Aorta (tissue), 5 donors: Measurements from ENCODE around the gene S100A2. TPM values are rescaled to one million over a fixed set of nuclear protein-coding genes. Genes with fewer than 3 reads are reported as not detected.
"Not testable (repeated sequence)": the region's sequence is repeated elsewhere in the genome, so short reads cannot be mapped to it uniquely, and the experiment has no call there.

Source experiments
- ATAC-seq: fragments of 200-7000 bp; cut with Tn5 transposase; one replicate; pipeline ENCODE4 v1.9.1; 2022; ENCODE audit warnings: moderate library complexity; ENCODE audit not compliant: low FRiP score
- DNase-seq, 2 donors: peaks; one replicate each; pipeline ENCODE4 v3.0.0-alpha.2; 2020
- H3K27ac ChIP-seq, 2 donors: one replicate each; pipeline ENCODE4 v1.5.1; 2013; ENCODE audit warnings: low read length in 2 of 2, mild to moderate bottlenecking in 2 of 2, moderate library complexity in 2 of 2, control low read depth in 1 of 2, inconsistent platforms in 1 of 2, low read depth in 1 of 2
- H3K27me3 ChIP-seq, 2 donors: one replicate each; pipeline ENCODE4 v1.6.1; 2013; ENCODE audit warnings: control low read depth in 1 of 2, low read length in 1 of 2, mild to moderate bottlenecking in 1 of 2, moderate library complexity in 1 of 2; ENCODE audit not compliant: insufficient read depth in 2 of 2, control insufficient read depth in 1 of 2
- H3K36me3 ChIP-seq, 2 donors: one replicate each; pipeline ENCODE4 v1.6.1; 2013; ENCODE audit warnings: control low read depth in 1 of 2, low read length in 1 of 2, mild to moderate bottlenecking in 1 of 2; ENCODE audit not compliant: insufficient read depth in 2 of 2, control insufficient read depth in 1 of 2
- H3K4me1 ChIP-seq, 2 donors: one replicate each; pipeline ENCODE4 v1.6.1; 2013; ENCODE audit warnings: low read length in 2 of 2, control low read depth in 1 of 2, mild to moderate bottlenecking in 1 of 2, moderate library complexity in 1 of 2; ENCODE audit not compliant: insufficient read depth in 2 of 2, control insufficient read depth in 1 of 2
- H3K4me3 ChIP-seq, 2 donors: one replicate each; pipeline ENCODE4 v1.5.1; 2013; ENCODE audit warnings: low read length in 2 of 2, control low read depth in 1 of 2, mild to moderate bottlenecking in 1 of 2
- H3K9me3 ChIP-seq: one replicate; pipeline ENCODE4 v1.6.1; 2013; ENCODE audit warnings: mild to moderate bottlenecking, low read length; ENCODE audit not compliant: control insufficient read depth
- WGBS, 2 donors: extraction: QIAGEN DNeasy Blood & Tissue Kit; methylation state at CpG; one replicate each; pipeline ENCODE4 v1.1.7; 2013; 5-methylcytosine and 5-hydroxymethylcytosine counted together
- intact Hi-C, 2 donors: fragments of 100-400 bp; cut with DNase I; formaldehyde crosslinking; loops; one replicate each; pipeline versions ENCODE4 v1.14.2 to v1.15.0; 2022
- polyA plus RNA-seq, 2 donors: library from polyadenylated mRNA; stranded (reverse); fragments of 200-250 nt; gene quantifications; one replicate each; pipeline ENCODE4 v1.2.3, GENCODE V29; 2013
- total RNA-seq, 2 donors: library from RNA; stranded (reverse); fragmentation: NEBNext Ultra II Directional; extraction: Animal tissue kit (Norgen Biotek cat#: 25700); gene quantifications; one replicate each; pipeline ENCODE4 v1.2.1, GENCODE V29; 2021
- donor health status: healthy with polysubstance abuse.
- donor health status: Bipolar disorder and iron deficiency.
- donor health status: DM: no; HTN: no; CAD: no.
- donor health status: DM: no; HTN: no; CAD: no.
- donor health status: DM: yes; HTN: yes; CAD: no.

S100A2 gene
- total and polyA plus RNA-seq, 4 donors, result 1.8 to 6.4 (median 2.0) TPM

DNA sequence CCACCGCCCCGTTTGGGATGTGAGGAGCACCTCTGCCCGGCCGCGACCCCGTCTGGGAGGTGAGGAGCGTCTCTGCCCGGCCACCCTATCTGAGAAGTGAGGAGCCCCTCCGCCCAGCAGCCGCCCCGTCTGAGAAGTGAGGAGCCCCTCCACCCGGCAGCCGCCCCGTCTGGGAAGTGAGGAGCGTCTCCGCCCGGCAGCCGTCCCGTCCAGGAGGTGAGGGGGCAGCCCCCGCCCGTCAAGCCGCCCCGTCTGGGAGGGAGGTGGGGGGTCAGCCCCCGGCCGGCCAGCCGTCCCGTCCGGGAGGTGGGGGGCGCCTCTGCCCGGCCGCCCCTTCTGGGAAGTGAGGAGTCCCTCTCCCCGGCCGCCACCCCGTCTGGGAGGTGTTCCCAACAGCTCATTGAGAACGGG, 9.4 kb upstream of the S100A2 start:
- H3K9me3 ChIP-seq, ATAC-seq, H3K27me3 ChIP-seq, DNase-seq, H3K27ac ChIP-seq, H3K36me3 ChIP-seq, H3K4me1 ChIP-seq, H3K4me3 ChIP-seq: not testable (repeated sequence)
- intact Hi-C loops, result loop anchor here in 1 of 2 donors (10.0 kb wide), 1 partner anchor 100 kb away; the partner anchor contains the start of genes ILF2 and NPR1
- WGBS, 2 donors, result 93 to 96% methylated on average over 24 to 35 of the region's 35 CpGs

DNA sequence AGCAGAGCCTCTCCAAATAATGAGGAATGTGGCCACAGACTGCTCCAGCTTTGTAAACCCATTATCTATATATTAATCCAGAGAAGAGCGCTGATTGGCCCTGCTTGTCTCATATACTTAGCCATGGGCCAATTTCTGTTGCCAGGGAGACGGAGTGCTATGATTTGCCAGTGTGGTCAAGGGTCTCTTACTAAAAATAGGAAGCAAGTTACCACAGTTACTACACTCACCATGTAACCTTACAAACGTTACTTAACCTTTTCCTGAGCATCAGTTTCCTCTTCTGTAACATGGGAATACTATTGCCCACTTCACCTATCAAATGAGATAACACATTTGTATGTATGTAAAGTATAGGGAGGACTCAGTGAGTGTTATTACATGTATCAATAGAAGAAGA, 7.7 kb upstream of the S100A2 start:
- peak overlapping the region in 1 of 2 donors; percentile 70 for H3K27ac ChIP-seq
- no peaks in the 10 kb centered on the region for H3K36me3 ChIP-seq
- intact Hi-C loops, result loop anchor here (5.0 to 10.0 kb wide), 3 partner anchors 39 to 101 kb away; partner anchors contain the start of genes ILF2 (in 1 of the 2), NPR1 (in 1 of the 2), S100A14 (in 1 of the 2) and S100A16 (in 1 of the 2)
- no peak for ATAC-seq
- no peak overlapping the region for H3K4me3 ChIP-seq
- WGBS, 2 donors, result 71 to 77% methylated on average over 3 of the region's 3 CpGs
- no peaks in the 10 kb centered on the region for H3K27me3 ChIP-seq
- H3K9me3 ChIP-seq, result no peaks in the 10 kb centered on the region
- no peak for DNase-seq
- H3K4me1 ChIP-seq, result no peaks in the 10 kb centered on the region

DNA sequence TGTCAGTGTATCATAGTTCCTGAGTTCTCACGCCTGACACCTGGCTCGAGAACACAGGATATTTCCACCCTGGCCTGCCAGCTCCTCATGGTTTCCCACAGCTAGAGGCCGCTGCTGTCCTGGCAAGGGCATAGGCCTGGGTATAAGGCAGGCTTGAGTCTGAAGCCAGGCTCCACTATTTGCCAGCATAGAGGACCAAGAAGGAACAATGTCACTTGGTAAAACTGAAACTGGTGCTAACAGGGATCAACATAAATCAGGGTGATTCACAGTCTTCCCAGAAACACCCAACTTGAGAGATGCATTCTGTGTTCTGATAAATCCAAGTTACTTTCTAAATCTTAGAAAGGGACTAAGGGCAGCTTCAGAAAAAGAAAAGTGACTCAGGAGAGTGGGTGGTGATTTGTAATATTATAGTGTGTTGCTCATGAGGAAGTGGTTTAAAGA, 6.9 kb upstream of the S100A2 start:
- H3K27ac ChIP-seq, result peak overlapping the region in 1 of 2 donors; percentile 52
- no peaks in the 10 kb centered on the region for H3K27me3 ChIP-seq
- intact Hi-C loops, result loop anchor here (5.0 to 10.0 kb wide), 3 partner anchors 40 to 102 kb away; partner anchors contain the start of genes ILF2 (in 1 of the 2), NPR1 (in 1 of the 2), S100A14 (in 1 of the 2) and S100A16 (in 1 of the 2)
- no peak overlapping the region for H3K4me3 ChIP-seq
- peak; percentile 89 to 90 for DNase-seq
- H3K36me3 ChIP-seq, result no peaks in the 10 kb centered on the region
- peak; percentile 91 for ATAC-seq
- H3K9me3 ChIP-seq, result no peaks in the 10 kb centered on the region
- 0 to 1% methylated on average over 3 of the region's 3 CpGs for WGBS, 2 donors
- H3K4me1 ChIP-seq, result no peaks in the 10 kb centered on the region

DNA sequence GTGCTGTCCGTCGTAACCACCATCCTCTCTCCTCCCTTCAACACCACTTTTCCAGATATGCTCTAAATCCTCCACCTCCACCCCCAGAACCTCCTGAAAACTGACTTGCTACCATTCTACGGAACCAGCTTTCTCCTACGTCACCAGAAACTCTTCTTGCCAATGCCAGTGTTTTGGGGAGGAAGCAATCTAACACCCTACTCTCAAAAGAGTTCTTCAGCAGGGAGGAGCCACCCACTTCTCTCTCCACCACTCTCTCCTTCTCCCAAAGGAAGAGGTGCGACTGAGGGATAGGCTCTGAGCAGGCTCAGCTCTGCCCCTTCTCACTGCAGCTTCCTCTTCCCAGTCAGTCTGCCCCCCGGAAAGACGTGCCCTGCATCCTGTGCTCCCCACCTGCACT, 6.1 kb upstream of the S100A2 start:
- no peaks in the 10 kb centered on the region for H3K27me3 ChIP-seq
- no peaks in the 10 kb centered on the region for H3K9me3 ChIP-seq
- intact Hi-C loops, result loop anchor here (5.0 to 10.0 kb wide), 3 partner anchors 41 to 103 kb away; partner anchors contain the start of genes ILF2 (in 1 of the 2), NPR1 (in 1 of the 2), S100A14 (in 1 of the 2) and S100A16 (in 1 of the 2)
- no peak for DNase-seq
- no peak overlapping the region for H3K4me3 ChIP-seq
- no peaks in the 10 kb centered on the region for H3K4me1 ChIP-seq
- ATAC-seq, result no peak
- WGBS, 2 donors, result 72 to 83% methylated on average over 7 of the region's 7 CpGs
- H3K36me3 ChIP-seq, result no peaks in the 10 kb centered on the region
- H3K27ac ChIP-seq, result peak overlapping the region in 1 of 2 donors; percentile 52

DNA sequence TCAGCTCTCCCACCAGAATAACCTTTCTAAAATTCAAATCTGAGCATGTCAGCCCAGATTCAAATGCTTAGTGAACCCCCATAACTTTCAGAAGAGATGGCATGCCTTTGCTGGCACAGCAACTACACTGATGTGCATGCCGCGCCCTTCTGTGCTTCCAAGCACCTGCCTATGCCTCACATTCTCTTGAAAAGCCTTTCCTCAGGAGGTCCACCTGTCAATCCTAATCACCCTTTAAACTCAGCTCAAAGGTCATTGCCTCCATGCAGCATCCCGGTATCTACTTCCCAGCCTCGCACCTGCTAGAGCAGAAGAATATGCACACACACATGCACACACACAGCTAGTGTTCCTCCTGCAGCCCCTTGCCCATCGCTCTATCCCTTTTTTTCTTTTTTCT, 5.2 kb upstream of the S100A2 start:
- H3K27me3 ChIP-seq, result no peaks in the 10 kb centered on the region
- H3K4me1 ChIP-seq, result no peaks in the 10 kb centered on the region
- no peaks in the 10 kb centered on the region for H3K9me3 ChIP-seq
- H3K4me3 ChIP-seq, result no peak overlapping the region
- no peak overlapping the region for H3K27ac ChIP-seq
- H3K36me3 ChIP-seq, result no peaks in the 10 kb centered on the region
- DNase-seq (no peak), ATAC-seq (no peak)
- intact Hi-C loops, result loop anchor here (5.0 to 10.0 kb wide), 3 partner anchors 41 to 104 kb away; partner anchors contain the start of genes ILF2 (in 1 of the 2), NPR1 (in 1 of the 2), S100A14 (in 1 of the 2) and S100A16 (in 1 of the 2)
- WGBS, 2 donors, result 94 to 97% methylated on average over 5 of the region's 5 CpGs

DNA sequence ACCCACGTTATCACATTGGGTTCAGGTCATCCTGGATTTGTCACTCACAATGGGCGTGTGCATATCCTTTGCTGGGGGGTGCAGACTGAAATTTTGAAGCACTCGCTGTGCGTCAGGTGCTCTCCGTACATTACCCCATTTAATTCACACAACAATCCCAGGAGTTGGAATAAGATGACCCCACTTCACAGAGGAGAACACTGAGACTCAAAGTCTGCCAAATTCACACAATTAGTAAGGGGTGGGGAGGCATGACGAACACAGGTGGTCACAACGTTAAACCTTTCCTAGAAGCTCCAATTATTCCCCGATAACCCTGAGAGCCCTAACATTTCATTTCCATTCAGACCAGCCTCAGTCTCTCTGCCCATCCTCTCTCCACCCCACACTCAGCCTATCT, 3.8 kb upstream of the S100A2 start:
- WGBS, 2 donors, result 89 to 90% methylated on average over 8 of the region's 8 CpGs
- no peaks in the 10 kb centered on the region for H3K27me3 ChIP-seq
- H3K36me3 ChIP-seq, result no peaks in the 10 kb centered on the region
- H3K9me3 ChIP-seq, result no peaks in the 10 kb centered on the region
- no peak overlapping the region for H3K4me3 ChIP-seq
- DNase-seq (no peak), ATAC-seq (no peak)
- H3K27ac ChIP-seq, result no peak overlapping the region
- H3K4me1 ChIP-seq, result no peaks in the 10 kb centered on the region
- intact Hi-C loops, result loop anchor here in 1 of 2 donors (1.0 to 2.0 kb wide), 2 partner anchors 37 to 58 kb away; no protein-coding TSS in a partner anchor

DNA sequence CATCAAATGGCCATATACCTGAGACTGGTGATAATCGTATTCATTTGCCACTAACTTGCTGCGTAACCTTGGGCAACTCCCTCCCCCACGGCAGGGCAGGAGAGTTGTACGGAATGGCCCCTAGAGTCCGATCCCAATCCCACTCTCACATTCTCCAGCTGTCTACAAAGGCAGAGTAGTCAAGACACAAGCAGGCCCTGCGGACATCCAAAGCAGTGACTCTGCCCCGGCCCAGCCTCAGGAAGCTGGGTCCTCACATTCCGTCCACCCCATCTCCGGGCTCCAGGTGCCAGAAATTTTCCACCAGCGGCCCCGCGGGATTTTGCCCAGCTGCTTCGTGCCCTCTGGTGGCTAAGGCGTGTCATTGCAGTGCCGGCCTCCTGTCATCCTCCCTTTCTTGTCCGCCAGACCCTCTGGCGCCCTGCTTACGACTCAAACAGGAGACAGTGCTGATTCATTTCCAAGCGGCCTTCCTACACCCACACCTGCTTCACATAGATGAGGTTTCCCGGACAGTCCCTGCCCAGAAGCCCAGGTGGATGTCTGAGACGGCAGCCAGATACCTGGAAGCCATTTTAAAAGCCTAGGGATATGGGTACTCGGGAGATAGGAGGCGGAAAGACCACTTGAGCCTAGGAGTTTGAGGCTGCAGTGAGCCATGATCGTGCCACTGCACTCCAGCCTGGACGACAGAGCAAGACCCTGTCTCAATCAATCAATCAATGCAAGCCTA, 2.9 kb upstream of the S100A2 start:
- H3K36me3 ChIP-seq, result no peaks in the 10 kb centered on the region
- peak; percentile 71 for ATAC-seq
- whole genome bisulfite sequencing, 2 donors, result 6% methylated on average over 25 of the region's 25 CpGs
- peak overlapping the region in 1 of 2 donors; percentile 6 for H3K4me3 ChIP-seq
- peak; percentile 92 to 97 for DNase-seq
- H3K4me1 ChIP-seq, result no peaks in the 10 kb centered on the region
- intact Hi-C loops, result loop anchor here (1.0 to 2.0 kb wide), 3 partner anchors 35 to 57 kb away; no protein-coding TSS in a partner anchor
- H3K9me3 ChIP-seq, result no peaks in the 10 kb centered on the region
- H3K27ac ChIP-seq, result peak overlapping the region; percentile 17 to 60
- no peaks in the 10 kb centered on the region for H3K27me3 ChIP-seq

DNA sequence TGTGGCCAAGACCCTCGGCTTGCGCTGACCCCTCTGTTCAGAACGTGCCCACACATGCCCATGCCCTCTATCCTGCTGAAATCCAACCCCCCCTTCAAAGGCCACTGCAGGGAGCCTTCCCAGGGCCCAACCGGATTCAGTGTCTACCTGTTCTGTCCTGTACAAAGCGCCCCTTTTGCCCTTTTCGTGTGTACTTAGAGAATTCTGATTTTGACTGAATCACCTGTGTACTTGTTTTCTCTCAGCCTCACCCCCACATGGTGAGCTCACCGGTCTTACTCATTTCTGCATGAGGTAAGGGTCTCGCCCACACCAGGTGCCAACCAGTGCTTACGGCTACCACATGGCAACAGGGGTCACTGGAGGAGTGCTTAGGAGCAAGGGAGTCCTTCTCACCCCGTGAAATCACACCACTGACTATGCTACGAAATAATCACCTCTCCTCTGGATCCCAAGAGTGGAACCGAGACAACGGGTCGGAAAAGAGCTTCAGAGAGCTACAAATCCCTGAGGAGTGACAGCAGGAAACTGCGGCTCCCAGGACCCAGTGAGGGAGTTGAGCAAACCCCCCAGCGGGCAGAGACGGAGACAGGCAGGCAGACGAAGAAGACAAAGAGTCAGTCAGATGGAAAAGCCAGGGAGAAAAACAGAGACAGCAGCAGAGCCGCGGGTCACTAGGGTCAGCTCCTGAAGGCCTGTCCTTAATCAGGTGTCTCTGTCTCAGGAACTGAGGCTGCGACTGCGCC, 2.1 kb upstream of the S100A2 start:
- peak overlapping the region in 1 of 2 donors; percentile 6 for H3K4me3 ChIP-seq
- H3K4me1 ChIP-seq, result no peaks in the 10 kb centered on the region
- no peaks in the 10 kb centered on the region for H3K36me3 ChIP-seq
- H3K9me3 ChIP-seq, result no peaks in the 10 kb centered on the region
- no peak for DNase-seq
- no peaks in the 10 kb centered on the region for H3K27me3 ChIP-seq
- 61 to 62% methylated on average over 22 of the region's 22 CpGs for WGBS, 2 donors
- intact Hi-C loops, result loop anchor here (1.0 to 2.0 kb wide), 3 partner anchors 34 to 56 kb away; no protein-coding TSS in a partner anchor
- H3K27ac ChIP-seq, result peak overlapping the region; percentile 17 to 60
- no peak for ATAC-seq
